DOHH2 (cell line): ENCODE results near the gene WHRN.

Experiments used
- CTCF ChIP-seq: fragments of 200-600 bp; sonication (generic); IDR thresholded peaks from one replicate; pipeline ENCODE4 v1.5.1; 2014; ENCODE audit warnings: antibody characterized with exemption, mild to moderate bottlenecking, low read depth, low read length; ENCODE audit not compliant: poor library complexity, severe bottlenecking
- EZH2phosphoT487 ChIP-seq: fragments of 200-600 bp; sonication (generic); IDR thresholded peaks from 2 replicates; pipeline ENCODE4 v1.6.1; 2017; ENCODE audit warnings: borderline replicate concordance, mild to moderate bottlenecking, antibody characterized with exemption, low read length, moderate library complexity, mixed read lengths

GRCh38 chr9:114448706-114449105 lies 56.6 kb downstream of the WHRN start:
- TF ChIP-seq CTCF (no peak), EZH2phosphoT487 (no peak)
